OCI-LY3 (cell line): ENCODE data around the gene KLHDC2.
"Not testable (repeated sequence)": the region's sequence is repeated elsewhere in the genome, so short reads cannot be mapped to it uniquely, and the experiment has no call there.

ENCODE experiments used
- H2AFZ ChIP-seq: fragments of 200-600, 300-600 bp; shearing (Covaris generic); 2 replicates; pipeline ENCODE4 v1.6.0; 2014; ENCODE audit warnings: antibody characterized with exemption, low read depth, low read length
- H3K27ac ChIP-seq: fragments of 200-600, 300-600 bp; sonication (generic); 2 replicates; pipeline ENCODE4 v1.5.1; 2014; ENCODE audit warnings: mild to moderate bottlenecking, low read length, moderate library complexity, mixed read lengths
- H3K27me3 ChIP-seq: fragments of 200-600, 300-600 bp; sonication (generic); 2 replicates; pipeline ENCODE4 v1.6.1; 2014; ENCODE audit warnings: low read depth, low read length, mixed read lengths
- H3K36me3 ChIP-seq: fragments of 200-600, 300-600 bp; sonication (generic); replicated peaks from 2 replicates; pipeline ENCODE3; 2014; ENCODE audit warnings: low read depth, low read length, mixed read lengths
- H3K4me1 ChIP-seq: fragments of 300-600, 200-600 bp; sonication (generic); 2 replicates; pipeline ENCODE4 v1.6.1; 2014; ENCODE audit warnings: low read length, mixed read lengths
- H3K4me2 ChIP-seq: fragments of 200-600, 300-600 bp; sonication (generic); 2 replicates; pipeline ENCODE4 v1.6.1; 2014; ENCODE audit warnings: low read length, mixed read lengths
- H3K4me3 ChIP-seq: fragments of 300-600, 200-600 bp; sonication (generic); 2 replicates; pipeline ENCODE4 v1.5.1; 2014; ENCODE audit warnings: antibody characterized with exemption, mild to moderate bottlenecking, low read length, moderate library complexity
- H3K79me2 ChIP-seq: fragments of 300-600, 200-600 bp; shearing (Covaris generic); 2 replicates; pipeline ENCODE4 v1.6.1; 2014; ENCODE audit warnings: mild to moderate bottlenecking, low read length, mixed read lengths
- H3K9ac ChIP-seq: fragments of 300-600, 200-600 bp; shearing (Covaris generic); 2 replicates; pipeline ENCODE4 v1.6.0; 2014; ENCODE audit warnings: mild to moderate bottlenecking, low read length, moderate library complexity
- H3K9me3 ChIP-seq: fragments of 200-600, 300-600 bp; shearing (Covaris generic); 2 replicates; pipeline ENCODE4 v1.6.1; 2014; ENCODE audit warnings: low read length, mixed read lengths; ENCODE audit not compliant: insufficient read depth
- H4K20me1 ChIP-seq: fragments of 200-600, 300-600 bp; sonication (generic); 2 replicates; pipeline ENCODE4 v1.6.1; 2016; ENCODE audit warnings: low read length, mixed read lengths; ENCODE audit not compliant: insufficient read depth
- EZH2phosphoT487 ChIP-seq: fragments of 200-600 bp; shearing (Covaris generic); IDR thresholded peaks from 2 replicates; pipeline ENCODE4 v1.6.1; 2018; ENCODE audit warnings: antibody characterized with exemption, mixed run types, low read depth
- TF ChIP-seq, protein P1 (sequence below): fragments of 200-600, 300-600 bp; sonication (generic); IDR thresholded peaks from 2 replicates; pipeline ENCODE4 v1.5.1; 2014; ENCODE audit warnings: antibody characterized with exemption, low read length, low read depth

Gene KLHDC2

GRCh38 chr14:49808780-49809179 lies 40.8 kb downstream of the KLHDC2 start:
- no peaks in the 10 kb centered on the region for H3K9me3 ChIP-seq
- H3K27ac ChIP-seq = no peak overlapping the region
- TF ChIP-seq, protein P1, sequence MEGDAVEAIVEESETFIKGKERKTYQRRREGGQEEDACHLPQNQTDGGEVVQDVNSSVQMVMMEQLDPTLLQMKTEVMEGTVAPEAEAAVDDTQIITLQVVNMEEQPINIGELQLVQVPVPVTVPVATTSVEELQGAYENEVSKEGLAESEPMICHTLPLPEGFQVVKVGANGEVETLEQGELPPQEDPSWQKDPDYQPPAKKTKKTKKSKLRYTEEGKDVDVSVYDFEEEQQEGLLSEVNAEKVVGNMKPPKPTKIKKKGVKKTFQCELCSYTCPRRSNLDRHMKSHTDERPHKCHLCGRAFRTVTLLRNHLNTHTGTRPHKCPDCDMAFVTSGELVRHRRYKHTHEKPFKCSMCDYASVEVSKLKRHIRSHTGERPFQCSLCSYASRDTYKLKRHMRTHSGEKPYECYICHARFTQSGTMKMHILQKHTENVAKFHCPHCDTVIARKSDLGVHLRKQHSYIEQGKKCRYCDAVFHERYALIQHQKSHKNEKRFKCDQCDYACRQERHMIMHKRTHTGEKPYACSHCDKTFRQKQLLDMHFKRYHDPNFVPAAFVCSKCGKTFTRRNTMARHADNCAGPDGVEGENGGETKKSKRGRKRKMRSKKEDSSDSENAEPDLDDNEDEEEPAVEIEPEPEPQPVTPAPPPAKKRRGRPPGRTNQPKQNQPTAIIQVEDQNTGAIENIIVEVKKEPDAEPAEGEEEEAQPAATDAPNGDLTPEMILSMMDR = no peak
- no peak for TF ChIP-seq EZH2phosphoT487
- H3K4me2 ChIP-seq = no peak overlapping the region
- H3K79me2 ChIP-seq = no peaks in the 10 kb centered on the region
- no peak overlapping the region for H3K9ac ChIP-seq
- H3K4me3 ChIP-seq = no peak overlapping the region
- H2AFZ ChIP-seq = no peak overlapping the region
- no peaks in the 10 kb centered on the region for H3K4me1 ChIP-seq
- no peaks in the 10 kb centered on the region for H3K27me3 ChIP-seq
- H4K20me1 ChIP-seq = no peaks in the 10 kb centered on the region
- H3K36me3 ChIP-seq = peaks cover 46% of the 10 kb centered on the region

DNA sequence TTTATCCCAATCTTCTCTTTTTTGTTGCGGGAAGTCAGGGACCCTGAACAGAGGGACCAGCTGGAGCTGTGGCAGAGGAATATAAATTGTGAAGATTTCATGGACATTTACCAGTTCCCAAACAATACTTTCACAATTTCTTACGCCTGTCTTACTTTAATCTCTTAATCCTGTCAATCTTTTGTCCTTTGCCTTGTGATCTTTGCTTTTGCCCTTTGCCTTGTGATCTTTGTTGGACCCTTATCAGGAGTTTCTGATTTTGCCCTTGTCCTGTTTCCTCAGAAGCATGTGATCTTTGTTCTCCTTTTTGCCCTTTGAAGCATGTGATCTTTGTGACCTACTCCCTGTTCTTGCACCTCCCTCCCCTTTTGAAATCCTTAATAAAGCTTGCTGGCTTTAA lies 48.2 kb downstream of the KLHDC2 start:
- H3K9ac ChIP-seq, H2AFZ ChIP-seq, H3K27ac ChIP-seq, H3K4me2 ChIP-seq, H3K4me3 ChIP-seq, H3K9me3 ChIP-seq, H3K79me2 ChIP-seq, H4K20me1 ChIP-seq, H3K4me1 ChIP-seq, H3K27me3 ChIP-seq: not testable (repeated sequence)
- H3K36me3 ChIP-seq = peaks cover 71% of the 10 kb centered on the region

DNA sequence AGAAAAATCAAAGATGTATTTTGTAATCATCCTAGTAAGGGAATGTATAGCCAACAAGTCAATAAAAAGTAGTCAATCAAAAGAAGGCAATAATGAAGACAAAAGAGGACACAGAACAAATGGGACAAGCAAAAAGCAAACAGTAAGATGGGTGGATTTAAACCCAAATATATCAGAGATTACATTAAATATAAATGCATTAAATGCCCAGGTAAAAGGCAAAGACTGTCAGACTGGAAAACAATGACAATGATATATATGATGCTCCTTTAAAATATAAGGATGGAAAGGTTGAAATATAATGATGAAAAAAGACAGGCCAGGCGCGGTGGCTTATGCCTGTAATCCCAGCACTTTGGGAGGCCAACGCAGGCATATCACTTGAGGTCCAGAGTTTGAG lies 48.9 kb downstream of the KLHDC2 start:
- Histone ChIP-seq H3K36me3 (peaks cover 65% of the 10 kb centered on the region), H3K27ac (no peak overlapping the region)

DNA sequence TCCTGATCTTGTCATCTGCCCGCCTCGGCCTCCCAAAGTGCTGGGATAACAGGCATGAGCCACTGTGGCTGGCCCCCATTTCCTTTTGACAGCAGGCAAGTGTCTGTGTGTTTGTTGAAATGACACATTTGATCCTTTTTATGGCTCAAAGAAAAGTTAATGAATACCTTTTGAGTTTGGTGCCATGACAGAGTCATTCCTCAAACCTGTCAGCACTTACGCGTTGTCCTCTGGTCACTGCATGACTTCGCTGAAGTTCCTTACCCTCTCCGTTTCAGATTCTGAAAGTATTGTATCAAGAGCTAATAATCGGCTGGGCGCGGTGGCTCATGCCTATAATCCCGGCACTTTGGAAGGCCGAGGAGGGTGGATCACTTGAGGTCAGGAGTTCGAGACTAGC lies 52.2 kb downstream of the KLHDC2 start:
- Histone ChIP-seq H3K79me2 (no peaks in the 10 kb centered on the region), H3K4me1 (no peaks in the 10 kb centered on the region), H3K4me2 (no peak overlapping the region), H3K9me3 (0 out of 2 replicates have a peak, but pooled peaks cover 4% of the 10 kb centered on the region), H3K36me3 (peaks cover 56% of the 10 kb centered on the region), H3K27ac (no peak overlapping the region), H3K27me3 (no peaks in the 10 kb centered on the region), H3K9ac (no peak overlapping the region), H4K20me1 (no peaks in the 10 kb centered on the region), H2AFZ (no peak overlapping the region), H3K4me3 (no peak overlapping the region)
- TF ChIP-seq EZH2phosphoT487 = no peak
- TF ChIP-seq, protein P1 = no peak

More for the DNA sequence above, 48.9 kb downstream of the KLHDC2 start:
- no peaks in the 10 kb centered on the region for H3K4me1 ChIP-seq
- no peak overlapping the region for H2AFZ ChIP-seq
- H3K4me2 ChIP-seq = no peak overlapping the region
- H3K27me3 ChIP-seq = no peaks in the 10 kb centered on the region
- no peak for TF ChIP-seq EZH2phosphoT487
- 0 out of 2 replicates have a peak, but pooled peaks cover 4% of the 10 kb centered on the region for H3K9me3 ChIP-seq
- no peaks in the 10 kb centered on the region for H3K79me2 ChIP-seq
- H4K20me1 ChIP-seq = no peaks in the 10 kb centered on the region
- H3K4me3 ChIP-seq = no peak overlapping the region
- no peak overlapping the region for H3K9ac ChIP-seq

- Histone ChIP-seq H3K27me3 (no peaks in the 10 kb centered on the region), H3K36me3 (peaks cover 62% of the 10 kb centered on the region), H3K4me3 (no peak overlapping the region), H3K9me3 (no peaks in the 10 kb centered on the region), H3K4me1 (peaks cover 6% of the 10 kb centered on the region), H4K20me1 (no peaks in the 10 kb centered on the region), H3K27ac (no peak overlapping the region), H3K4me2 (no peak overlapping the region), H2AFZ (no peak overlapping the region), H3K9ac (no peak overlapping the region), H3K79me2 (no peaks in the 10 kb centered on the region)
- TF ChIP-seq, protein P1 = no peak
- no peak for TF ChIP-seq EZH2phosphoT487
Observed at GRCh38 chr14:49828640-49829039, 60.7 kb downstream of the KLHDC2 start.
